GM21381 (cell line): ENCODE results near the gene BBX.
"Not testable (repeated sequence)": the region's sequence is repeated elsewhere in the genome, so short reads cannot be mapped to it uniquely, and the experiment has no call there.

ENCODE experiments used
- ATAC-seq: cut with Tn5 transposase; IDR thresholded peaks from one replicate; pipeline ENCODE4 v1.9.1; 2021; ENCODE audit warnings: mild to moderate bottlenecking, moderate library complexity; ENCODE audit not compliant: unreplicated experiment

The BBX gene

DNA sequence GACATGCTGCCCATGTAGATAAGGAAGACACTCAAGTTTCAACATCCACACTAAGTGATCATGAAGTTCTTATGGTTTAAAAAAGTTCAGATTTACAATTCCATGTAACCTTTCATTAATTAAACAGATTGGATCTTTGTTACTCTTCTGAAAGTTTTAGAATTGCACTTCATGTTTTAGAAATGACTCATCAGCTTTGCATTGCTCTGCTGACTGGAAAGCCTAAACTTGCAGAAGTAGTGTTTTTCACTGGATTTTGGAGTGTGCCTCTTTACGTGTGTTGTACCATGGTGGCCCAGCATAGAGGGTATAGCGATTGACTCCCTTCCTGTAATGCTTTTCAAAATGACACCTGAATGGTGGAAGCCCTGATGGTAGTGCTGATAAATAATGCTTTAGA, 157.9 kb downstream of the BBX start:
- no peak for ATAC-seq

DNA sequence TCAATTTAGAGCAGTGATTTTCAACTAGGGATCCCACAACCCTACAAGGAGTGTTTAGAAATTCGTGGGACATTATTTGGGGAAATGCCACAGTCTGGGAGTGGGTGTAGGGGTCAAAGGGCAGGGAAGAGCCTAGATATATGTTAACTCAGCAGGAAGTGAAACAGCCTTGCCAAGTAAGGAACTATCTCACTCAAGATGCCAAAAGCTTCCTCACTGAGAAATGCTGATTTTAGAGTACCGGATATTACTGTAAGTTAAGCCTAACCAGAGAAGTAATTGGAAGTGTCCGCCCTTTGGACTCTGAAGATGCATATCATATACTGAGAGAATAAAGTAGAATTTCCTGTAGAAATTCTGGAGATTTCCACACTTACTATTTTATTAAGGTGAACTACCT, 158.6 kb downstream of the BBX start:
- ATAC-seq = no peak

GRCh38 chr3:107682580-107682979, 159.8 kb downstream of the BBX start:
- no peak for ATAC-seq

GRCh38 chr3:107683447-107683846, 160.7 kb downstream of the BBX start:
- ATAC-seq = no peak

GRCh38 chr3:107684431-107684925, 161.7 kb downstream of the BBX start:
- ATAC-seq = no peak

DNA sequence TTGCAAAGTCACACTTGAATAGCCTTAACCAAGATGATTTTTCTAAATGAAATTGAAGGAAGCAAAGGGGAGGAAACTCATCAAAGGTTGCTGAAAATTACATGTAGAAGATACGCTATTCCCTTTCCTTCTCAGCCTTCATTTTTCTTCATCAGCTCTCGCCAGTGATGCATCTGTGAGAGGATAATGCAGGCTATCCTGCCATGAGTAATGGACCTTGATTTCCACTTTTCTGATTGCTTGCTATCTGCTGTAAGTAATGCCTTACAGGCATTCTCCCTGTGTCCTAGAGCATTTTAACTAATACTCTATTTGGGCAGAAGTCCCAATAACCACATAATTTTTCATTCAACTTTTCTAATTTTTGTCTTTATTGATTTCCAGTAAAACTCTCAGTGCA, 162.6 kb downstream of the BBX start:
- ATAC-seq = no peak

- ATAC-seq = no peak
These were observed 164.4 kb downstream of the BBX start for GRCh38 chr3:107687056-107687581.

- no peak for ATAC-seq
These were observed 166.6 kb downstream of the BBX start for GRCh38 chr3:107689355-107689754.

DNA sequence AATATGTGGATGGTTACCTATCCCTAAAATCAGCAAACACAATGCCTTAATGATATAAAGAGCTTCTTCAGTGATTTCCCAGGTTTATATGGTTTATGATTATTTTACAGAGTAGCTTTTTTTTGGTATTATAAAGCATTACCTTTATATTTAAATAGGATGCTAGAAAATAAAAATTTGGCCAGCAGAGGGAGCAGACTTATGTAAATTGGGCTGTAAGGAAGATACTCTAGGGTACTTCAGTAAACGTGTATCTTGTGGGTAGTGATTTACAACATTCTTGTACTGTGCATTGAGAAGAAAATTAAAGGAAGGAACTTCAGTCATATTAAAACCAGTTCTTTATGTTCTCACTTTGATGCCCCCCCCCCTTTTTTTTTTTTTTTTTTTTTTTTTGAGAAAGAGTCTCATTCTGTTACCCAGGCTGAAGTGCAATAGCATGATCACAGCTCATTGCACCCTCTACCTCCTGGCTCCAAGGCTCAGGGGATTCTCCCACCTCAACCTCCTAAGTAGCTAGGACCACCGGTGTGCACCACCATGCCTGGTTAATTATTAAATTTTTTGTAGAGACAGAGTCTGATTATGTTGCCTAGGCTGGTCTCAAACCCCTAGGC, 167.9 kb downstream of the BBX start:
- no peak for ATAC-seq

DNA sequence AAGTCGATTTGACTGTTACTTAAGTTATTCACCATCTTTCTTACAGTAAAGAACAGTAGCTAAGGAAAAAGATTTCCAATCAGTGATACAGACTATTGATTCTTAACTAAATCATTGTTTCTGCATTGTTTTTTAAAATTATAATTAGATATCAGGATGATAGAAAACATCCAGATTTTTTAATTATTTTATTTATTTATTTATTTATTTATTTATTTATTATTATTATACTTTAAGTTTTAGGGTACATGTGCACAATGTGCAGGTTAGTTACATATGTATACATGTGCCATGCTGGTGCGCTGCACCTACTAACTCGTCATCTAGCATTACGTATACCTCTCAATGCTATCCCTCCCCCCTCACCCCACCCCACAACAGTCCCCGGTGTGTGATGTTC, 169.2 kb downstream of the BBX start:
- ATAC-seq = not testable (repeated sequence)

DNA sequence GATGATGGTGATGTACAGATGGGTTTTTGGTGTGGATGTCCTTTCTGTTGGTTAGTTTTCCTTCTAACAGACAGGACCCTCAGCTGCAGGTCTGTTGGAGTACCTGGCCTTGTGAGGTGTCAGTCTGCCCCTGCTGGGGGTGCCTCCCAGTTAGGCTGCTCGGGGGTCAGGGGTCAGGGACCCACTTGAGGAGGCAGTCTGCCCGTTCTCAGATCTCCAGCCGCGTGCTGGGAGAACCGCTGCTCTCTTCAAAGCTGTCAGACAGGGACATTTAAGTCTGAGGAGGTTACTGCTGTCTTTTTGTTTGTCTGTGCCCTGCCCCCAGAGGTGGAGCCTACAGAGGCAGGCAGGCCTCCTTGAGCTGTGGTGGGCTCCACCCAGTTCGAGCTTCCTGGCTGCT, 174.6 kb downstream of the BBX start:
- not testable (repeated sequence) for ATAC-seq

GRCh38 chr3:107697855-107698254, 175.1 kb downstream of the BBX start:
- ATAC-seq = not testable (repeated sequence)

GRCh38 chr3:107699682-107700081, 176.9 kb downstream of the BBX start:
- ATAC-seq = no peak

- ATAC-seq = no peak
These were observed 178.5 kb downstream of the BBX start for GRCh38 chr3:107701299-107701698.

DNA sequence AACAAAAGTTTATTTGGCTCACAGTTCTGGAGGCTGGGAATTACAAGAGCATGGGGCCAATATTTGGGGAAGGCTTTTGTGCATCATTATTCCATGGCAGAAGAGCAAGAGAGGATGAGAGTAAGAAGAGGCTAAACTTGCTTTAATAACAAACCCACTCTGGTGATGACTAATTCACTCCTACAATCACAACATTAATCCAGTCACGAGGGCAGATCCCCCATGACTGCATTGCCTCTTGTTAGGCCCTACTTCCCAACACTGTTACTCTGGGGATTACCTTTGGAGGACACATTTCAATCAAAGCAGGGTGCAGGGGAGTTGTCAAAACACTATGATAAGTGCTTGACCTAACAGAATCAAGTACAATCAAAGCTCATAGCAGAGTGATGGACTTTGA, 181.7 kb downstream of the BBX start:
- no peak for ATAC-seq

GRCh38 chr3:107705046-107705445, 182.3 kb downstream of the BBX start:
- no peak for ATAC-seq

DNA sequence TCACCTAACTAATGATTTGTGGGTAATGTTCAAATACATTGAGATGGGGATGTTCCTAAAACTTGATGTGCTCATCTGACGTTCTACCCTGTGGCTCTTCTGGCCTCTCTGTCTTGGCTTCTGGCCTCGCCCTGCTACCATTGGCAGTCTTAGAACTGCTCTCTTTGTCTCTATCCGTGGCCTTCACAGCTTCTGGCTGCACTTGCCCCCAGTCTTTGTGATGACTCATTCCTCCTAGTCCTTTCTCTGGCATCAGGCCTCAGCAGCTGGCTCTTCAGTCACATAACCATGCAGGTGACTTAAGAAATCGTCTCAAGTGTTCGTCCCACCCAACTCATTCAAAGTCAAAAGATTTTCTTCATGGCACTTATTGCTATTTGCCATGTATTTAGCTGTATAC, 188.1 kb downstream of the BBX start:
- ATAC-seq = no peak

DNA sequence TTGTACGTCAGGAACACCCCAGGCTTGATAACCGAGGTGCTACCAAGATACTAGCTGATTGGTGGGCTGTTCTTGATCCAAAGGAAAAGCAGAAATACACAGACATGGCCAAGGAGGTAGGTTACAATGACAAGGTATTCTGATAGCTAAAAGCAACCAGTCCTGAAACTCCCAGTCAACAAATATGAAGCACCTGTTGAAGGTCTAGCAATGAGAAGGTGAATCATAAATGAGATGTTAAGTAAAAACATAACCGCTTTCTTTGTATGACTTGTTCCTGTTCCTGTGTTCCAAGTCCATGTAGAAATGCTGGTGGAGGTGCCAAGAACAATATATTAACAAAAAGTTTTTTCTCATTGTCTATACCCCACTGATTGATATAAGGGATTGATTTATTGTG, 194.0 kb downstream of the BBX start:
- ATAC-seq = no peak

- ATAC-seq = no peak
These were observed 195.8 kb downstream of the BBX start for GRCh38 chr3:107718547-107718946.

DNA sequence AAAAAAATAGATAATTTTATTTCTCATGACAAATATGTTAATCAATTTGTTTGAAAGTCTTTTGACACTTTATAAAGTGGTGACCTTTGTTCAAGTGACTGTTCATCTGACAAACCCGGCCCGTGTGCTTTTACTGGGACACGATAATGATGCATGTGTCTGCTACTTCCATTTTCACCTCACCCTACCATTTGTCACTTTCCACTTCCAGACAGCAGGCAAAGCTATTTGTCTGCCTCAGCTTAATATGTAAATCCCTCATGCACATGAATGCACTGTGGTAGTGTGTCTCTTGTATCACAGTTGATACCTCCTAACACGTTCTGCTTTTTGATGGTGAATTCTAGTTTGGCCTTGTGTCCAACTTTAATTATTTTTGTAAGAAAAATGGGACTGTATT, 204.3 kb downstream of the BBX start:
- no peak for ATAC-seq

DNA sequence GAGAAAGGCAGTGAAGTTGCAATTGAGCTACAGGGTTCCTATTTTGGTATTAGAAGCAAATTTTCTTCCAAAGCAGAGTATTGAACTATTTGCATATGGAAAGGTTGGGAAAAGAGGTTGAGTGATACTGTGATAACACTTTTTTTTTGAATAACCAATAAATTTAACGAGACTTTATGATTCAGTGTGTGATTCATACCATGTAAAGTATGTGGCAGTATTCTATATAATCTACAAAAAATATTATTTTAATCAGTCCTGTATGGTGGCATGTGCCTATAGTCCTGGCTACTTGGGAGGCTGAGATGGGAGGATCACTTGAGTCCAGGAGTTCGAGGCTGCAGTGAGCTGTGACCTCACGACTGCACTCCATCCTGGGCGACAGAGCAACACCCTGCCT, 206.9 kb downstream of the BBX start:
- ATAC-seq = no peak

GRCh38 chr3:107734317-107734716, 211.6 kb downstream of the BBX start:
- no peak for ATAC-seq

GRCh38 chr3:107737914-107738313, 215.2 kb downstream of the BBX start:
- ATAC-seq = no peak
